Peyer's patch (tissue), 4 donors: ENCODE results near the gene IRF1.

Experiments used
- CTCF ChIP-seq, 6 experiments: fragments of 450-650 bp in 4 of 6; fragments of 200-600 bp in 2 of 6; sonication (generic) in 1 of 6; IDR thresholded peaks; one replicate each; pipeline ENCODE4 v1.5.1; 2017 to 2019; ENCODE audit warnings: antibody characterized with exemption in 6 of 6, mild to moderate bottlenecking in 3 of 6, moderate library complexity in 1 of 6
- POLR2A ChIP-seq, 2 donors: fragments of 450-650 bp; IDR thresholded peaks; one replicate each; pipeline ENCODE4 v1.5.1; 2017; ENCODE audit warnings: antibody characterized with exemption in 2 of 2, mild to moderate bottlenecking in 2 of 2, moderate library complexity in 2 of 2

- TF ChIP-seq CTCF (IDR thresholded peaks at IDR 0.05) (no peak), POLR2A (IDR thresholded peaks at IDR 0.05) (no peak)
These were observed 9.1 kb upstream of the IRF1 start for GRCh38 chr5:132499440-132500243.
